ENCODE measurements around the gene SMARCA4. TPM values are rescaled to one million over a fixed set of nuclear protein-coding genes. Genes with fewer than 3 reads are reported as not detected.
"Not testable (repeated sequence)": the region's sequence is repeated elsewhere in the genome, so short reads cannot be mapped to it uniquely, and the experiment has no call there.

SMARCA4 gene
- total RNA-seq, 2 donors from 2014 or later, result 118 to 175 TPM

- not testable (repeated sequence) for ATAC-seq; H3K4me3 Mint-ChIP-seq; DNase-seq (ENCODE audit: low spot score); H3K4me1 Mint-ChIP-seq (ENCODE audit: low read depth in 2 of 2); H3K27ac Mint-ChIP-seq; H3K9me3 Mint-ChIP-seq; H3K27me3 Mint-ChIP-seq
- peaks cover 15% of the 10 kb centered on the region for H3K36me3 Mint-ChIP-seq
Measured at GRCh38 chr19:10992174-10992573, 31.3 kb downstream of the SMARCA4 start.

GRCh38 chr19:10995926-10996600 is 35.2 kb downstream of the SMARCA4 start:
- ATAC-seq (no peak), DNase-seq (ENCODE audit: low spot score) (peak; percentile 54)
- H3K4me3 Mint-ChIP-seq, result no peak overlapping the region
- H3K4me1 Mint-ChIP-seq (ENCODE audit: low read depth in 2 of 2), result peaks cover 0 to 6% of the 10 kb centered on the region in 2 donors
- H3K27me3 Mint-ChIP-seq, result no peaks in the 10 kb centered on the region
- no peak overlapping the region for H3K27ac Mint-ChIP-seq
- H3K9me3 Mint-ChIP-seq, result no peaks in the 10 kb centered on the region
- H3K36me3 Mint-ChIP-seq, result peaks cover 22% of the 10 kb centered on the region

GRCh38 chr19:10998045-10998533 is 37.3 kb downstream of the SMARCA4 start:
- peak overlapping the region in 1 of 2 donors; percentile 51 for H3K27ac Mint-ChIP-seq

GRCh38 chr19:10998666-10999065 is 37.8 kb downstream of the SMARCA4 start:
- Mint-ChIP-seq H3K9me3 (no peaks in the 10 kb centered on the region), H3K4me3 (no peak overlapping the region), H3K27me3 (no peaks in the 10 kb centered on the region), H3K27ac (peak overlapping the region in 1 of 2 donors; percentile 51), H3K4me1 (ENCODE audit: low read depth in 2 of 2) (no peaks in the 10 kb centered on the region), H3K36me3 (peaks cover 16% of the 10 kb centered on the region)
- DNase-seq (ENCODE audit: low spot score) (no peak), ATAC-seq (no peak)

More at GRCh38 chr19:10998045-10998533, 37.3 kb downstream of the SMARCA4 start:
- Mint-ChIP-seq H3K9me3 (no peaks in the 10 kb centered on the region), H3K4me3 (no peak overlapping the region), H3K4me1 (ENCODE audit: low read depth in 2 of 2) (no peaks in the 10 kb centered on the region), H3K27me3 (no peaks in the 10 kb centered on the region), H3K36me3 (peaks cover 16% of the 10 kb centered on the region)
- no peak for DNase-seq (ENCODE audit: low spot score)
- ATAC-seq, result no peak

GRCh38 chr19:11005521-11005920 is 44.7 kb downstream of the SMARCA4 start:
- H3K9me3 Mint-ChIP-seq, result no peaks in the 10 kb centered on the region
- H3K4me1 Mint-ChIP-seq (ENCODE audit: low read depth in 2 of 2), result no peaks in the 10 kb centered on the region
- ATAC-seq (no peak), DNase-seq (ENCODE audit: low spot score) (peak; percentile 13)
- H3K27me3 Mint-ChIP-seq, result no peaks in the 10 kb centered on the region
- no peak overlapping the region for H3K4me3 Mint-ChIP-seq
- H3K36me3 Mint-ChIP-seq, result peaks cover 5% of the 10 kb centered on the region
- peak overlapping the region in 1 of 2 donors; percentile 11 for H3K27ac Mint-ChIP-seq

- no peak overlapping the region for H3K4me3 Mint-ChIP-seq
- DNase-seq (ENCODE audit: low spot score), result no peak
- peaks cover 5% of the 10 kb centered on the region for H3K36me3 Mint-ChIP-seq
- ATAC-seq, result no peak
- H3K9me3 Mint-ChIP-seq, result no peaks in the 10 kb centered on the region
- no peaks in the 10 kb centered on the region for H3K4me1 Mint-ChIP-seq (ENCODE audit: low read depth in 2 of 2)
- H3K27me3 Mint-ChIP-seq, result no peaks in the 10 kb centered on the region
- no peak overlapping the region for H3K27ac Mint-ChIP-seq
Measured at GRCh38 chr19:11007385-11007784, 46.6 kb downstream of the SMARCA4 start.

- ATAC-seq (no peak), DNase-seq (ENCODE audit: low spot score) (no peak)
- Mint-ChIP-seq H3K27me3 (no peaks in the 10 kb centered on the region), H3K27ac (no peak overlapping the region), H3K9me3 (no peaks in the 10 kb centered on the region), H3K4me3 (no peak overlapping the region), H3K4me1 (ENCODE audit: low read depth in 2 of 2) (no peaks in the 10 kb centered on the region), H3K36me3 (peaks cover 6% of the 10 kb centered on the region)
Measured at GRCh38 chr19:11007962-11008532, 47.2 kb downstream of the SMARCA4 start.

GRCh38 chr19:11010041-11010440 is 49.2 kb downstream of the SMARCA4 start:
- Mint-ChIP-seq H3K27ac (no peak overlapping the region), H3K4me3 (no peak overlapping the region), H3K27me3 (no peaks in the 10 kb centered on the region), H3K9me3 (no peaks in the 10 kb centered on the region), H3K4me1 (ENCODE audit: low read depth in 2 of 2) (no peaks in the 10 kb centered on the region), H3K36me3 (peaks cover 10% of the 10 kb centered on the region)
- ATAC-seq (no peak), DNase-seq (ENCODE audit: low spot score) (no peak)

- no peak overlapping the region for H3K4me3 Mint-ChIP-seq
- ATAC-seq (no peak), DNase-seq (ENCODE audit: low spot score) (no peak)
- H3K4me1 Mint-ChIP-seq (ENCODE audit: low read depth in 2 of 2), result no peaks in the 10 kb centered on the region
- H3K9me3 Mint-ChIP-seq, result no peaks in the 10 kb centered on the region
- H3K27ac Mint-ChIP-seq, result no peak overlapping the region
- H3K36me3 Mint-ChIP-seq, result peaks cover 11% of the 10 kb centered on the region
- H3K27me3 Mint-ChIP-seq, result no peaks in the 10 kb centered on the region
Measured at GRCh38 chr19:11012507-11012906, 51.7 kb downstream of the SMARCA4 start.

GRCh38 chr19:11013771-11014170 is 52.9 kb downstream of the SMARCA4 start:
- ATAC-seq (no peak), DNase-seq (ENCODE audit: low spot score) (peak; percentile 49)
- H3K36me3 Mint-ChIP-seq, result peaks cover 11% of the 10 kb centered on the region
- H3K27me3 Mint-ChIP-seq, result no peaks in the 10 kb centered on the region
- H3K4me1 Mint-ChIP-seq (ENCODE audit: low read depth in 2 of 2), result peaks cover 0 to 3% of the 10 kb centered on the region in 2 donors
- H3K4me3 Mint-ChIP-seq, result no peak overlapping the region
- H3K9me3 Mint-ChIP-seq, result no peaks in the 10 kb centered on the region
- H3K27ac Mint-ChIP-seq, result no peak overlapping the region

GRCh38 chr19:11014403-11014911 is 53.6 kb downstream of the SMARCA4 start:
- ATAC-seq (no peak), DNase-seq (ENCODE audit: low spot score) (peak; percentile 16)
- H3K36me3 Mint-ChIP-seq, result peaks cover 11% of the 10 kb centered on the region
- H3K27ac Mint-ChIP-seq, result no peak overlapping the region
- H3K4me3 Mint-ChIP-seq, result no peak overlapping the region
- no peaks in the 10 kb centered on the region for H3K9me3 Mint-ChIP-seq
- H3K27me3 Mint-ChIP-seq, result no peaks in the 10 kb centered on the region
- H3K4me1 Mint-ChIP-seq (ENCODE audit: low read depth in 2 of 2), result peaks cover 0 to 3% of the 10 kb centered on the region in 2 donors

- DNase-seq (ENCODE audit: low spot score) (peak; percentile 1), ATAC-seq (no peak)
- H3K4me1 Mint-ChIP-seq (ENCODE audit: low read depth in 2 of 2), result peaks cover 0 to 3% of the 10 kb centered on the region in 2 donors
- H3K9me3 Mint-ChIP-seq, result no peaks in the 10 kb centered on the region
- H3K36me3 Mint-ChIP-seq, result peaks cover 11% of the 10 kb centered on the region
- H3K27ac Mint-ChIP-seq, result no peak overlapping the region
- no peaks in the 10 kb centered on the region for H3K27me3 Mint-ChIP-seq
- no peak overlapping the region for H3K4me3 Mint-ChIP-seq
Measured at GRCh38 chr19:11016631-11017030, 55.8 kb downstream of the SMARCA4 start.

- ATAC-seq, result no peak
- DNase-seq (ENCODE audit: low spot score), result peak; percentile 53
- Mint-ChIP-seq H3K4me1 (ENCODE audit: low read depth in 2 of 2) (peaks cover 0 to 3% of the 10 kb centered on the region in 2 donors), H3K27me3 (no peaks in the 10 kb centered on the region), H3K36me3 (peaks cover 11% of the 10 kb centered on the region), H3K9me3 (no peaks in the 10 kb centered on the region), H3K4me3 (no peak overlapping the region), H3K27ac (no peak overlapping the region)
Measured at GRCh38 chr19:11017275-11018035, 56.6 kb downstream of the SMARCA4 start.

GRCh38 chr19:11018179-11018578 is 57.3 kb downstream of the SMARCA4 start:
- peaks cover 8% of the 10 kb centered on the region for H3K36me3 Mint-ChIP-seq
- H3K9me3 Mint-ChIP-seq, result no peaks in the 10 kb centered on the region
- H3K27ac Mint-ChIP-seq, result no peak overlapping the region
- ATAC-seq (no peak), DNase-seq (ENCODE audit: low spot score) (peak; percentile 55)
- H3K4me3 Mint-ChIP-seq, result no peak overlapping the region
- H3K27me3 Mint-ChIP-seq, result no peaks in the 10 kb centered on the region
- H3K4me1 Mint-ChIP-seq (ENCODE audit: low read depth in 2 of 2), result peaks cover 0 to 3% of the 10 kb centered on the region in 2 donors
